HG02943 (cell line): ENCODE measurements around the gene KDM1A.

ENCODE experiments used
- ATAC-seq: cut with Tn5 transposase; IDR thresholded peaks from one replicate; pipeline ENCODE4 v1.9.1; 2021; ENCODE audit warnings: mild to moderate bottlenecking, low read depth, moderate library complexity; ENCODE audit not compliant: unreplicated experiment

KDM1A gene

DNA sequence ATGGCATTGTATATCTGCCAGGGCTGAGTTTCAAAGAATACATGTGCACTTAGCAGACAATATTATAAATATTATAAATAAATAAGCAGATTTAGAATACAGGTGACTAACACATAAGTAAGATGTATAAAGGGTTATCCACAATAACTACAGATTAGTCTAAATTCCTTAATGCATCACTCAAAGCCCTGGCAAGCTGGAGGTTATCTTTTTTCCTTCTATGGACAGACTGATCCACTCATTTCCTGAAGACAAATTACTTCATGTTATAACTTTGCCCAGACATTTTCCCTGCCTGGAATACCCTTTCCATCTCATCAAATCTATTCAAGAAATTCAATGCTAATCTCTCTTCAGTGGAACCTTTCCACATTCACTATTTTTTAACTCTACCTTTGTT is 110.6 kb downstream of the KDM1A start:
- ATAC-seq: no peak

DNA sequence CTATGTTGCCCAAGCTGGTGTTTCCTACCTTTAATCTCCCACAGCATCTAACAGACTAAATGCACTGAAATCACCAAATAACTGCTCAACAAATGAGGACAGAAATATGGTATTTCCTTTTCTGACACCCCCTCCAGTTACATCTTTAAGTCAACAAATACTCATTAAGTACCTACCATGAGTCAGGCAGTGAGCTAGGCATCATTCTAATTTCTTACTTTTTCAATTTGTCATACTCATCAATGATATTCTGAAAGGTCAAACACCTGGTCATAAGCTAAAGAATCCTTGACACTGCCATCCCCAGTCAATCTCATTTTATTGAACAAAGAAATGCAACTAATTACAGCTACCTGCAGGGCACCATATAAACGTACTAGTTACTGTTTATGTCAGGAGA is 112.8 kb downstream of the KDM1A start:
- ATAC-seq: no peak
